ENCODE measurements around the gene TERC.

DNA sequence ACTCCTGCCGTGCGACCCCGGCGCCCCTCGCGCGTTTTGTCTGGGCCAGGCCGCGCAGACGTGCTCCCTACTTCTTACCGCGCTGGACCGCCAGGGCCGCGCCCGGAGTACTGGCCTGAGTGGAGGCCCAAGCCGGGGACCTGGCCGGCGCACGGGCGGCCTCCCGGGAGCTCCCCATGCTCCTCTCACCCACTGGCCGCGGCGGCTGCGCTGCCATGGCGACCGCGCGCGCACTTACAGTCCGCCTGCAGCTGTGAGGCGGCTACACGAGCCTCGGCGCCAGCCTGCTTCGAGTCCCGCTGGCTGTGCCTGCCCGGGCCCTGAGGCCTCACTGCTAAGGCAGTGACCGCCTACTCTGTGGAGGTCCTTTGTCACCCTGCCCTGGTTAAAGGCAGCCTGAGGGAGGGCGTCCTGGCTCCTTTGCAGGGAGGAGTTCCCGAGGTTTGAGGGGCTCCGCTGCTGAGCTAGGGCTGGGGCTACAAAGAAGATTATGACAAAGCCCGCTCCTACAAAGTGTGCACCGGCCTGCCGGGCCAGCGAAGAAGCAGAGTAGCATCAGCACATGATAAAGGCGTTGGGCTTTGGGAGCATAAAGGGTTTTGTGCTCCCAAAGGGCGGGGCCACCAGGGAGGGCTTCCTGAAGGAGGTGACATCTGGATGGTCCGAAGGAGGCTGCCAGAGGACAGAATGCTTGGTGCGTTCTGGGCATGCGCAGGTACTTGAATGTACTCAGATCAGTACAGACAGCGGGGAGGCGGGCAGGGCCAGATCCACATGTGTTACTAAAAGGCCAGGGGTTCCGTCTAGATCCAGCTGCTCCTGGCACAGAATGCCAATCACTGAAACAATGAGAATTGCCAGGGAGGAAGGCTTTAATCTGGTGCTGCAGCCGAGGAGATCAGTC lies 47.7 kb upstream of the TERC start, which contains the start of the genes LRRC34 and LRRIQ4:
- peak; percentile 53 for TF ChIP-seq EZH2 (IDR thresholded peaks at IDR 0.05; ENCODE audit: borderline replicate concordance, low read depth, low read length, severe bottlenecking)
- TF ChIP-seq, protein P1, sequence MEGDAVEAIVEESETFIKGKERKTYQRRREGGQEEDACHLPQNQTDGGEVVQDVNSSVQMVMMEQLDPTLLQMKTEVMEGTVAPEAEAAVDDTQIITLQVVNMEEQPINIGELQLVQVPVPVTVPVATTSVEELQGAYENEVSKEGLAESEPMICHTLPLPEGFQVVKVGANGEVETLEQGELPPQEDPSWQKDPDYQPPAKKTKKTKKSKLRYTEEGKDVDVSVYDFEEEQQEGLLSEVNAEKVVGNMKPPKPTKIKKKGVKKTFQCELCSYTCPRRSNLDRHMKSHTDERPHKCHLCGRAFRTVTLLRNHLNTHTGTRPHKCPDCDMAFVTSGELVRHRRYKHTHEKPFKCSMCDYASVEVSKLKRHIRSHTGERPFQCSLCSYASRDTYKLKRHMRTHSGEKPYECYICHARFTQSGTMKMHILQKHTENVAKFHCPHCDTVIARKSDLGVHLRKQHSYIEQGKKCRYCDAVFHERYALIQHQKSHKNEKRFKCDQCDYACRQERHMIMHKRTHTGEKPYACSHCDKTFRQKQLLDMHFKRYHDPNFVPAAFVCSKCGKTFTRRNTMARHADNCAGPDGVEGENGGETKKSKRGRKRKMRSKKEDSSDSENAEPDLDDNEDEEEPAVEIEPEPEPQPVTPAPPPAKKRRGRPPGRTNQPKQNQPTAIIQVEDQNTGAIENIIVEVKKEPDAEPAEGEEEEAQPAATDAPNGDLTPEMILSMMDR (IDR thresholded peaks at IDR 0.05; ENCODE audit: borderline replicate concordance, extremely low read depth, low read length, poor library complexity, severe bottlenecking) = no peak
